HepG2 (cell line): ENCODE data around the gene ANKK1. TPM values are rescaled to one million over a fixed set of nuclear protein-coding genes. Genes with fewer than 3 reads are reported as not detected.

Experiments
- ATAC-seq: fragments of 200-7000 bp; cut with Tn5 transposase; 3 replicates; pipeline ENCODE4 v1.9.1; 2020; ENCODE audit warnings: mild to moderate bottlenecking, moderate library complexity
- BruUV-seq: library from RNA; stranded (reverse); fragments of 400-500 nt; replicated peaks from 2 replicates; lab custom pipeline; 2021; lab: Mats Ljungman, UMichigan
- CTCF ChIA-PET: fragments of 300-600 bp; formaldehyde crosslinking; extraction: SDS; loops from one replicate; lab custom pipeline; 2021; ENCODE audit warnings: low total read pairs, inconsistent platforms, low intra/inter-chr PET ratio; lab: Yijun Ruan, JAX
- POLR2A ChIA-PET: fragments of 350-600 bp; sonication (Branson Sonifier 250); formaldehyde crosslinking; loops from one replicate; lab custom pipeline; 2020; ENCODE audit warnings: antibody characterized with exemption, inconsistent platforms; lab: Yijun Ruan, JAX
- DNase-seq: peaks from one replicate; pipeline ENCODE4 v3.0.0-alpha.2; 2015; ENCODE audit warnings: low spot score
- FAIRE-seq: peaks from 3 replicates; lab custom pipeline; 2011; peaks lifted over from hg19 to GRCh38; lab: Jason Lieb, UNC
- H2AFZ ChIP-seq: one replicate; pipeline ENCODE4 v1.6.1; 2011; ENCODE audit warnings: low read length, inconsistent platforms
- H3K27ac ChIP-seq: fragments of 300-600 bp; 3 replicates; pipeline ENCODE4 v1.8.0; 2011; ENCODE audit warnings: mixed run types, mild to moderate bottlenecking, mixed read lengths, low read length, inconsistent platforms; ENCODE audit not compliant: insufficient read depth; ENCODE audit errors: extremely low read length
- H3K27me3 ChIP-seq, 2 experiments: fragments of 200-600 bp in 1 of 2; 2 replicates in 1 of 2; 3 replicates in 1 of 2; pipeline versions ENCODE4 v1.6.0 to v1.8.0; 2011; ENCODE audit warnings: low read length in 2 of 2, mild to moderate bottlenecking in 2 of 2, moderate library complexity in 2 of 2, inconsistent platforms in 1 of 2; ENCODE audit not compliant: insufficient read depth in 2 of 2, control insufficient read depth in 1 of 2
- H3K36me3 ChIP-seq, 2 experiments: fragments of 200-600 bp in 1 of 2; replicated peaks in 1 of 2; 2 replicates in 1 of 2; 3 replicates in 1 of 2; pipeline versions ENCODE4 v1.5.1 to v1.8.0; 2011; ENCODE audit warnings: low read length in 2 of 2, inconsistent platforms in 1 of 2; ENCODE audit not compliant: insufficient read depth in 2 of 2, control insufficient read depth in 1 of 2
- H3K4me1 ChIP-seq: 2 replicates; pipeline ENCODE4 v1.5.1; 2012; ENCODE audit warnings: low read length, inconsistent platforms; ENCODE audit not compliant: insufficient read depth
- H3K4me2 ChIP-seq: 2 replicates; pipeline ENCODE4 v1.6.0; 2011; ENCODE audit warnings: low read depth, low read length, inconsistent platforms
- H3K4me3 ChIP-seq, 3 experiments: fragments of 200-600 bp in 1 of 3; sonication (generic), shearing (Covaris generic) in 1 of 3; replicated peaks in 1 of 3; 2 replicates each; pipeline ENCODE4 v1.5.1; 2011 to 2016; ENCODE audit warnings: low read length in 3 of 3, inconsistent platforms in 2 of 3, low read depth in 2 of 3, mild to moderate bottlenecking in 2 of 3, control low read depth in 1 of 3, mixed read lengths in 1 of 3; ENCODE audit not compliant: insufficient read depth in 1 of 3
- H3K79me2 ChIP-seq: one replicate; pipeline ENCODE4 v1.6.1; 2011; ENCODE audit warnings: low read length, inconsistent platforms; ENCODE audit not compliant: insufficient read depth
- H3K9ac ChIP-seq: 2 replicates; pipeline ENCODE4 v1.6.0; 2011; ENCODE audit warnings: mild to moderate bottlenecking, low read depth, low read length, inconsistent platforms; ENCODE audit not compliant: insufficient read depth
- H3K9me3 ChIP-seq: 2 replicates; pipeline ENCODE4 v1.5.1; 2012; ENCODE audit warnings: mild to moderate bottlenecking, low read length
- H4K20me1 ChIP-seq: 2 replicates; pipeline ENCODE4 v1.6.0; 2011; ENCODE audit warnings: inconsistent platforms, mild to moderate bottlenecking, low read length, moderate library complexity; ENCODE audit not compliant: insufficient read depth
- CERS6 ChIP-seq: sonication (generic); formaldehyde crosslinking; IDR thresholded peaks from 2 replicates; pipeline ENCODE4 v1.5.0; 2020; ENCODE audit warnings: missing genetic modification reagents
- EED ChIP-seq: sonication (generic); formaldehyde crosslinking; IDR thresholded peaks from 2 replicates; pipeline ENCODE4 v1.5.0; 2020; ENCODE audit warnings: mild to moderate bottlenecking, missing genetic modification reagents
- FLYWCH1 ChIP-seq: sonication (generic); formaldehyde crosslinking; IDR thresholded peaks from 2 replicates; pipeline ENCODE4 v1.8.1; 2023; ENCODE audit warnings: mild to moderate bottlenecking, missing genetic modification reagents
- HNRNPUL1 ChIP-seq: fragments of 200-400 bp; formaldehyde crosslinking; IDR thresholded peaks from 2 replicates; pipeline ENCODE4 v1.6.1; 2017; ENCODE audit warnings: low read depth, mild to moderate bottlenecking, low read length, moderate library complexity
- YEATS2 ChIP-seq: sonication (generic); formaldehyde crosslinking; IDR thresholded peaks from 2 replicates; pipeline ENCODE4 v1.4.0; 2020; ENCODE audit warnings: missing genetic modification reagents, borderline replicate concordance
- ZNF431 ChIP-seq: sonication (generic); formaldehyde crosslinking; IDR thresholded peaks from 2 replicates; pipeline ENCODE4 v1.9.0; 2022; ENCODE audit warnings: missing genetic modification reagents, low read depth, mild to moderate bottlenecking, borderline replicate concordance
- ZNF512 ChIP-seq: sonication (generic); formaldehyde crosslinking; IDR thresholded peaks from 2 replicates; pipeline ENCODE4 v1.4.0; 2020; ENCODE audit warnings: mild to moderate bottlenecking, missing genetic modification reagents
- ZNF547 ChIP-seq: sonication (generic); formaldehyde crosslinking; IDR thresholded peaks from 2 replicates; pipeline ENCODE4 v1.5.1; 2020; ENCODE audit warnings: mild to moderate bottlenecking, missing genetic modification reagents
- ZNF713 ChIP-seq: sonication (generic); formaldehyde crosslinking; IDR thresholded peaks from 2 replicates; pipeline ENCODE4 v1.4.0; 2020; ENCODE audit warnings: mild to moderate bottlenecking, missing genetic modification reagents
- WGBS: methylation state at CpG from one replicate; pipeline ENCODE4 v1.1.6; 2017; ENCODE audit warnings: low lambda C conversion rate; 5-methylcytosine and 5-hydroxymethylcytosine counted together
- in situ Hi-C: cut with HindIII; loops from 2 replicates; pipeline ENCODE4 v1.10.0; 2017; ENCODE audit warnings: low pct_unique_long_range_greater_than_20kb; ENCODE audit not compliant: extremely low pct_ligation_motif_present
- intact Hi-C: fragments of 100-400 bp; cut with micrococcal nuclease; formaldehyde crosslinking; loops from one replicate; pipeline ENCODE4 v1.10.0; 2022; ENCODE audit not compliant: unreplicated experiment
- polyA plus RNA-seq, 8 experiments: library from polyadenylated mRNA; depleted of rRNA in 3 of 8; stranded (reverse) in 7 of 8; unstranded in 1 of 8; fragments of >200 nt; fragmentation: Illumina TruSeq in 4 of 8; extraction: Trizol in 4 of 8; gene quantifications; 2 replicates each; pipeline versions ENCODE4 v1.2.1 to v1.2.3, GENCODE V29; 2011 to 2016; ENCODE audit warnings: low read depth in 4 of 8, missing spikeins in 1 of 8, mixed read lengths in 1 of 8; ENCODE audit not compliant: insufficient read depth in 1 of 8
- total RNA-seq, 5 experiments: library from RNA; depleted of rRNA; stranded (reverse); fragments of >200 nt; fragmentation: Illumina TruSeq; extraction: Trizol; gene quantifications; 2 replicates each; pipeline ENCODE4 v1.2.3, GENCODE V29; 2016; ENCODE audit warnings: low read depth in 1 of 5

ANKK1 gene
- total and polyA plus RNA-seq, 2 of the 13 experiments (the other 11 are each of a cell fraction or from before 2014, with no cell fraction given) = 0.04 to 0.22 TPM

- no TSS peak for BruUV-seq
- Histone ChIP-seq H4K20me1 (no peaks in the 10 kb centered on the region), H3K27me3 (no peaks in the 10 kb centered on the region), H3K27ac (no peak overlapping the region), H3K9me3 (no peaks in the 10 kb centered on the region), H3K79me2 (no peaks in the 10 kb centered on the region), H3K4me2 (no peak overlapping the region), H3K9ac (no peak overlapping the region), H2AFZ (no peak overlapping the region), H3K36me3 (no peaks in the 10 kb centered on the region), H3K4me1 (no peaks in the 10 kb centered on the region), H3K4me3 (no peak overlapping the region)
- in situ Hi-C loops (no loop called here), intact Hi-C loops (no loop called here)
- no peak for TF ChIP-seq HNRNPUL1
- ChIA-PET CTCF (no interaction called here), POLR2A (no interaction called here)
- DNase-seq = no peak
- 85% methylated on average over 10 of the region's 10 CpGs for WGBS
- ATAC-seq = no peak
- FAIRE-seq = no peak
These were observed 13.5 kb upstream of the ANKK1 start for GRCh38 chr11:113373981-113374560.

GRCh38 chr11:113375402-113375801 is 12.2 kb upstream of the ANKK1 start:
- FAIRE-seq = no peak
- POLR2A ChIA-PET = no interaction called here

More at GRCh38 chr11:113375402-113375801, 12.2 kb upstream of the ANKK1 start:
- Histone ChIP-seq H4K20me1 (no peaks in the 10 kb centered on the region), H3K27ac (no peak overlapping the region), H3K36me3 (no peaks in the 10 kb centered on the region), H3K4me3 (no peak overlapping the region), H3K9ac (no peak overlapping the region), H3K4me2 (no peak overlapping the region), H3K4me1 (no peaks in the 10 kb centered on the region), H3K79me2 (no peaks in the 10 kb centered on the region), H3K27me3 (no peaks in the 10 kb centered on the region), H2AFZ (no peak overlapping the region), H3K9me3 (no peaks in the 10 kb centered on the region)
- intact Hi-C loops = no loop called here
- 59% methylated on average over 5 of the region's 5 CpGs for WGBS
- in situ Hi-C loops = no loop called here
- CTCF ChIA-PET = no interaction called here
- no peak for TF ChIP-seq YEATS2 (CRISPR knock-in tag)
- TF ChIP-seq ZNF431 = no peak
- TF ChIP-seq ZNF713 (CRISPR knock-in tag) = no peak
- no peak for TF ChIP-seq FLYWCH1 (CRISPR knock-in tag)
- no peak for TF ChIP-seq CERS6 (CRISPR knock-in tag)
- TF ChIP-seq ZNF547 (CRISPR knock-in tag) = no peak
- TF ChIP-seq ZNF512 (CRISPR knock-in tag) = no peak
- TF ChIP-seq EED (CRISPR knock-in tag) = no peak
- no TSS peak for BruUV-seq
- ATAC-seq = no peak
- DNase-seq = no peak
